Upper lobe of right lung (tissue), 1 donor: ENCODE data around the gene LPCAT1. TPM values are rescaled to one million over a fixed set of nuclear protein-coding genes. Genes with fewer than 3 reads are reported as not detected.

Source experiments
- ATAC-seq: fragments of 200-7000 bp; cut with Tn5 transposase; one replicate; pipeline ENCODE4 v1.9.1; 2020; ENCODE audit warnings: mild to moderate bottlenecking, moderate library complexity
- DNase-seq: peaks from one replicate; pipeline ENCODE4 v3.0.0-alpha.2; 2020
- H3K27ac ChIP-seq: fragments of 200-600 bp; one replicate; pipeline ENCODE4 v1.8.0; 2022
- H3K27me3 ChIP-seq: fragments of 200-600 bp; one replicate; pipeline ENCODE4 v1.8.0; 2022; ENCODE audit warnings: mild to moderate bottlenecking
- H3K36me3 ChIP-seq: fragments of 200-600 bp; one replicate; pipeline ENCODE4 v1.8.0; 2022
- H3K4me1 ChIP-seq: fragments of 200-600 bp; one replicate; pipeline ENCODE4 v1.8.0; 2022
- H3K4me3 ChIP-seq: fragments of 200-600 bp; one replicate; pipeline ENCODE4 v1.8.0; 2022; ENCODE audit warnings: mild to moderate bottlenecking
- H3K9me3 ChIP-seq: fragments of 200-600 bp; one replicate; pipeline ENCODE4 v1.8.0; 2022
- CTCF ChIP-seq: fragments of 200-600 bp; IDR thresholded peaks from one replicate; pipeline ENCODE4 v1.8.0; 2022; ENCODE audit warnings: antibody characterized with exemption
- intact Hi-C: fragments of 100-400 bp; cut with DNase I; formaldehyde crosslinking; loops from one replicate; pipeline ENCODE4 v1.11.0; 2022
- total RNA-seq: library from RNA; stranded (reverse); fragmentation: NEBNext Ultra II Directional; extraction: Animal tissue kit (Norgen Biotek cat#: 25700); gene quantifications from one replicate; pipeline ENCODE4 v1.2.1, GENCODE V29; 2021
- donor health status: DM: no; HTN: yes; CAD: no; lungs with severe emphysema.

LPCAT1 gene
- total RNA-seq, 1 donor from 2014 or later: 690 TPM

DNA sequence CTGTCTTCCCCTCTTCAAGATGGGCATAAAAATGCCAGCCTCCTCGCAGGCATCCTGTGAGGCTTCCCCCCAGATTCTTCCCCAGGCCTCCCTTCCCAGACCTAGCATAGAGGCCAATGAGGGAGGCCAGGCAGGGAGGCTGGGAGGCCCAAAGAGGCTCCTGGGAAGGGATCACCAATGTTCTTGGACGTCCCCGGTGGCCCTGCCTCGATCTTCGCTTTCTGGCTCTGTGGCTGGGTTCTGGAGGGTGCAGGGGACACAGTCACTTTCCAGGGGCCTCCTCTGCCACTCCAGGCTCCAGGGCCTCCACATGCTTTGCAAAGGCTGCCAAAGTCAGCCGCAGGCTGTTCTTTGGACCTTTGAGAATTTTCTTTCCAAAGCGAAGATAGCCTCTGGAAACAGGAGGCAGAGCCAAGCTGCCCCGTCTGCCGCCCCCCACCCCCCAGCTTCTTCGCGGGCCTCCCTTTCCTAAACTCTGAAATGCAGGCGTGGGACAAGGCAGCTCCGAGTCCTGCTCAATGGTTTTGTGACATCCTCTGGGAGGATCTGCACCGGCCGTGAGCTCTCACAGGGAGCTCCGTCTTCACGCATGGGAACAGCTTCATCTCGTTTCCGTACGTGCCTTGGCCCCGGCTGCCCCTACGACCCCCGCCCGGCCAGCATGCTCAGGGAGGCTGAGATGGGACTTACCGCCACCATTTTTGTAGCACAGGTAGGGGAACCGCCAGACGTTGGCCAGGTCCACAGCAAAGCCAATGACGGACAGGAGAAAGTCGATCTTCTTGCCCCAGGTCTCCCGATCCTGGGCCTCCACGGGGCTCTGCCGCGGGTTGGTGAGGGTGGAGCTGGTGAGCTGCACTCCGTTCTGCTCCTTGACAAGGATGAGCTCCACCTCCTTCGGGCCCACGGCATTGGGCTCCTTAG, 81.3 kb downstream of the LPCAT1 start:
- TF ChIP-seq CTCF: no peak
- H3K27me3 ChIP-seq: peaks cover 71% of the 10 kb centered on the region
- ATAC-seq: no peak

GRCh38 chr5:1441166-1441865, 82.4 kb downstream of the LPCAT1 start:
- Histone ChIP-seq H3K27me3 (peaks cover 60% of the 10 kb centered on the region), H3K27ac (no peak overlapping the region), H3K9me3 (no peaks in the 10 kb centered on the region), H3K4me1 (peaks cover 9% of the 10 kb centered on the region), H3K36me3 (no peaks in the 10 kb centered on the region), H3K4me3 (no peak overlapping the region)
- ATAC-seq (no peak), DNase-seq (no peak)
- TF ChIP-seq CTCF: no peak
- intact Hi-C loops: no loop called here

More for the DNA sequence above, 81.3 kb downstream of the LPCAT1 start:
- DNase-seq: no peak
- intact Hi-C loops: no loop called here
- H3K27ac ChIP-seq: no peak overlapping the region
- H3K4me3 ChIP-seq: no peak overlapping the region
- H3K9me3 ChIP-seq: no peaks in the 10 kb centered on the region
- no peaks in the 10 kb centered on the region for H3K36me3 ChIP-seq
- H3K4me1 ChIP-seq: peaks cover 9% of the 10 kb centered on the region

DNA sequence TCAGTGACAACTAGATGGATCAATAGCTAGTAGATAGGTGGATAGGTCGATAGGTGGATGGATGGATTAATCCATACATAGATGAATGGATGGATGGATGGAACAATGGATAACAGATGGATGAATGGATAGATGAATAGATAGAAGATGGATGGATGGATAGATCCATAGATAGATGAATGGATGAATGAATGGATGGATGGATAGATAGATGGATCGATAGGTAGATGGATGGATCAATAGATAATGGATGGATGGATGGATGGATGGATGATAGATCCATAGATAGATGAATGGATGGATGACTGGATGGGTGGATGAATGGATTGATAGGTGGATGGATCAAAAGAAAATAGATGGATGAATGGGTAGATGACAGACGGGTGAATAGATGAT, 83.7 kb downstream of the LPCAT1 start:
- no peak overlapping the region for H3K27ac ChIP-seq
- ATAC-seq (no peak), DNase-seq (no peak)
- H3K27me3 ChIP-seq: peaks cover 48% of the 10 kb centered on the region
- H3K36me3 ChIP-seq: no peaks in the 10 kb centered on the region
- intact Hi-C loops: no loop called here
- H3K4me3 ChIP-seq: no peak overlapping the region
- TF ChIP-seq CTCF: no peak
- H3K4me1 ChIP-seq: peaks cover 6% of the 10 kb centered on the region
- H3K9me3 ChIP-seq: no peaks in the 10 kb centered on the region

DNA sequence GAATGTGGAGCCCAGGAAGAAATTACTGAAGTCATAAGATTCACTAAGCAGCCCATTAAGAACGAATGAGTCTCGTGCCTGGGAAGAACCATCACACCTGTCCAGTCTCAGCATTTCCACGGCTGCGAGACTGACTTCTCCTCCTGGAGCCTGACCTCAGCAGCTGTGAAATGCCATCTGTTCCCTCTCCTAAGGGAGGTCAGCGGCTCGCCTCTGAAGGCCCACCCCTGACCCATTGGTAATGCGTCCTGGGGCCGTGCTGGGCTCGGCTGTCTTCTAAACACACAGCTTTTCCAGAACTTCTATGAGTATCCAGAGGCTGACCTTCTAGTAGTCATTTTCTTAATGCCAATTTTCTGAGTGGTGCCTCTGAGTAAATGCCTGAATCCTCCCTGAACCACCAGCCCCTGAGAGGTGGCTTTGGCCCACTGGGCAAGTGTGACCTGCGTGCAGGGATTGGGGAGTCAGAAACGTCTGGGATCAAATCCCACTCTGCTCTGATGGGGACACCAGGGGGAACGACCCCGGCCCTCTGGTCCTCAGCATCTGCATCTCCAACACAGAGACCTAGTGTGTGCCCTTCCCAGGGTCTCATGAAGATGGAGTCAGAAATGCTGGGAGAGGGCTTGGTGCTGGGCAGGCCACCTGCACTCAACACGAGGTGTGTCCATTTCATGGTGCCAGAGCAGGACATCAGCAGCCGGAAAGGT, 84.2 kb downstream of the LPCAT1 start:
- Histone ChIP-seq H3K4me1 (peaks cover 2% of the 10 kb centered on the region), H3K36me3 (no peaks in the 10 kb centered on the region), H3K27ac (no peak overlapping the region), H3K9me3 (no peaks in the 10 kb centered on the region), H3K4me3 (no peak overlapping the region), H3K27me3 (peaks cover 42% of the 10 kb centered on the region)
- DNase-seq (no peak), ATAC-seq (no peak)
- no peak for TF ChIP-seq CTCF
- intact Hi-C loops: no loop called here

DNA sequence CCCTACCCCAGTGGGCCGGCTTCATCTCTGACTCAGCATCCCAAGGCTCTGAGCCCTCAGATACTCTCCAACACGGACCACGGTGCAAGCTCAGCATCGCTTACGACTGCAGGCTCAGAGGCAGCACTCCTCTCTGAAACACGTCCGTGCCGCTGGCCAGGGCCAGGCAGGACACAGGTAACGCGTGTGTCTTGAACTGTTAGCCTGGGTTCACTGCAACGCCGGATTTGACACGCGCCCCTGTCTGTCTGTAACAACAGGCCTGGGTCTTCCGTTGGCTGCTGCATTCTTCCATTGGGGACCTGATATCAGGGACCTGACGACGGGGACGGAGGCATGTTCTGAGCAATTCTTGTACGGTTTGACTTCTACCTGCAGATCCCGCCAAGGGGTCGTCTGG, 84.9 kb downstream of the LPCAT1 start:
- Histone ChIP-seq H3K4me1 (no peaks in the 10 kb centered on the region), H3K27me3 (peaks cover 36% of the 10 kb centered on the region), H3K36me3 (no peaks in the 10 kb centered on the region), H3K4me3 (no peak overlapping the region), H3K27ac (no peak overlapping the region), H3K9me3 (no peaks in the 10 kb centered on the region)
- ATAC-seq (no peak), DNase-seq (no peak)
- intact Hi-C loops: no loop called here
- TF ChIP-seq CTCF: no peak
